Measurements from ENCODE around the gene TRAF2.

Gene TRAF2

DNA sequence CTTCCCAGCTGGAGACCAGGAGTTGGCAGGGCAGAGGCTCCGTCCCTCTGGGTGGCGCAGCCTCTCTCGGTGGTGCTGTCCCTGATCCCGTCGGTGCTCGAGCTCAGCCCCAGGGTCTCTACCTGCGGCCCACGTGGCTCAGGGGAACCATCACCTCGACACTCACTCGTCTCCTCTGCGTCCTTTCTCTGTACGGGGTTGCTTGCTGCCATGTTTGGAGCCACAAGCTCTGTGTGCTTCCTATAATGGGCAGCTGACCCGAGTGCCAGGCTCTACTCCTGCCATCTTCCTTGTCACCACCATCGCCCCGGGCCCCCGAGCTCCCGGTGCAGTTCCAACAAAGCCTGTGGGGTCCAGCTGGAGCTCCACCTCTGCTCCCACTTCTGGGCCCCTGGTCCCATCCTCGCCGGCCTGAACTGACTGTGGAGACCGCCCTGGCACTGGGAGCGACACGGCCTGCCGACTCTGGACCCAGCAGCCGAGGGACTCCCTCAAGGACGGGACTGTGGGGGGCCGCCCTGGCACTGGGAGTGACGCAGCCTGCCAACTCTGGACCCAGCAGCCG is 53.2 kb downstream of the TRAF2 start:
- no peak for DNase-seq

DNA sequence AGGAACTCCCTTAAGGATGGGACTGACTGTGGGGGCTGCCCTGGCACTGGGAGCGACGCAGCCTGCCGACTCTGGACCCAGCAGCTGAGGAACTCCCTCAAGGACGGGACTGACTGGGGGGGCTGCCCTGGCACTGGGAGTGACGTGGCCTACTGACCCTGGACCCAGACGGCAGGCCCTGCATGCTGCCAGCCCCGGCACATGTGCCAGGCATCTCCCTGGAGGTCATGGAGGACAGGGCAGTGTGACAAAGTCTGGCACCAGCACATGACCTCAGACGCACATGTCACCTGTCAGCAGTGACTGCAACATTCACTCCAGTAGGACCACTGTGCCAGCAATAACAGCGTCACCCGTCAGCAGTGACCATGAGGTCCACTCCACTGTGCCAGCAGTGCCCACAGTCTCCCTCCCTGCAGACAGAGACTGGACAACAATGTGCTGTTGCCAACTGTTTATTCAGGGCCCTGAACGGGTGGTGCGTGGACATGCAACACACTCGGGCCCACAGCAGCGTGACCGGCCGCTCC is 53.7 kb downstream of the TRAF2 start:
- no peak for DNase-seq

DNA sequence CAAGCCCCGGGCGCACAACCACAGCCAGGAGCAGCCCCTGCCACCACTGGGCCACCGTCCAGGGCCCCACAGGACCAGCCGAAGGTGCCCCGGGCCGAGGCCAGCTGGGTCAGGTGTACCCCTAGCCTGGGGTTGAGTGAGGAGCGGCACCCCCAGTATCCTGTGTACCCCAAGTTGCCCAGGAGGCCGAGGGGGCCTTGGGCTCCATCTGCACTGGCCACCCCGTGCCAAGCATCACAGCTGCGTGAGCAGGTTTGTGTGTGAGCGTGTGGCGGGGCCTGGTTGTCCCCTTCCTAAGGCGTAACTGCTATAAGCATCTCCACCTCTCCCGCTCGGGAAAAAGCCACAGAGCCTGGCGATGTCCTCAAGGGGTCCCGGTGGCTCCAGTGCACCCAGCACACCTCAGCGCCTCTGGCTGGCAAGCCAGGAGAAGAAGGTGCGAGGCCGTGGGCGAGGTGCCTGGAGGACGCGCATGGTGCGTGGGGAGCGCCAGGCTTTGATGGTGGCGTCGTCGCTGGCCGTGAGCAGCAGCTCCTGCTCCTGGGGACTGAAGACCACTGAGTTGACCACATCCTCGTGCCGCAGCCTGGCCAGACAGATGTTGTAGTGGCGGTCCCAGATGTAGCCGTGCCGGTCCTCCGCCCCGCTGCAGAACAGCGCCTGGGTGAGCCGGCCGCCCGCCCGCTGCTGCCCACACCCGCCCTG is 54.4 kb downstream of the TRAF2 start:
- DNase-seq, result no peak

DNA sequence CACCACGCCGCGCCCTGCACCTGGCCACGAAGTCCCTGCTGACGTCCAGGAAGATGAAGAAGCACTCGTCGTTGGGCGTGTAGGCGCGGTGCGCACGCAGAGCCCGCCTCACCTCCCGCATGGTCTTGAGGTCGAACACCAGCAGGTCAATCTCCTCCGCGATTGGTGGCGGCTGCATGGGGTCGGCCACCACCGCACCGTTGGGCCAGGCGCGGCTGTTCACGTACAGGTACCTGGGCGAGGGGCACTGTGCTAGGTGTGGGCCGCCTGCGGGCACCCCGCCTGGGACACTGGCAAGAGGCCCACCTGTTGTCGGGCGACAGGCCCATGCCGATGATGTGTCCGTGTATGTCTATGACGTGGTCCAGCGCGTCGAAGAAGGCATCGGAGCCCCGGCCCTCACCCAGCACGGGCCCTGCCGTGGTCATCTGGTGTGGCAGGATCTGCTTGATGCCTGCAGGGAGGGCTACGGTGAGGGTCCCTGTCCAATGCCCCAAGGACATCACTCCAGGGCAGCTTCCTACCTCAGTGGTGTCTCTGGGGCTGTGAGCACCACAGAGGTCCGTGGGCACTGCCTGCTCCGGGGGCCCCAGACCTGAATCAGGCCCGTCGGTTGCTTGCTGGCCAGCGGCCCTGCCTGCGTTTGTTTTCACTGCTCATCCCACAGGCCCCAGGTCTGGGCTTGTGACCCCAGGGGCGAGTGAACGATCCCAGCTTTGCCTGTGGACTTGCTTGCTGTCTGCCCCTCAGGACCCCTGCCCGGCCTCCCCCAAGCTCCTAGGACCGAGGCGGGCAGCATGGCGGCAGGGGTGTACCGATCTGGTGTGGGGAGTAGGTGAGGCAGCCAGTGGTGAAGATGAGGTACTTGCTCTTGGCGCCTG is 55.2 kb downstream of the TRAF2 start:
- no peak for DNase-seq

DNA sequence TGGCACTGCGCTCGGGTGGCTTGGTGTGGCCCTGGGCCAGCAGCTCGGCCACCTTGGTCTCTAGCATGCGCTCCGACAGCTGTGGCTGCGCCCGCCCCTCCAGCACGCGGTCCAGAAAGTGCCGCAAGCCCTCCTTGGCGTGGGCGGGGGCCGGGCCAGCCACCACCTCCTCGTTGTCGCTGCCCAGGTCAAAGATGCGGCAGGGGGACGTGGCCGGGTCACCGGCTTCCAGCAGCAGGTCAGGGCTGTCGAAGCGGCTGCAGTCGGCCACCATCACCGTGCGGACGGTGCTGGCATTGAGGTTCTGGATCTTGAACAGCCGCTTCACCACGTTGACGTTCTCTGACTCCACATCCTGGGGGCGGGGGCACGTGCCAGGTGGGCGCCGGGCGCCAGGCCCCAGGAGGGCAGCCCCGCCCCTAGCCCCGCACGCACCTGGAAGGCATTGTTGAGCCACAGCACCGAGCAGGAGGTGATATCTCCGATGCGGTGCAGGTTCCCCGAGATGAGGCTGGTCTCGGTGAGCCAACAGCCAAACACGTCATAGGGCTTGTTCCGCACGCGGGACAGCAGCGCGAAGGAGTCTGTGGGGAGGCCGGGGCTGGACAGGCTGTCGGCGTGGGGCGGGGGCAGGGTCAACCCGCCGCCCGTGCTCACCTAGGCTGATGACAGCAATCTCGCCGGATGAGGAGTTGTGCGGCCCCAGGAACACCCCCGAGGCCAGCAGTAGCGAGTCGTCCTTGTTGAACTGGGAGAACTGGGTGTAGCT is 56.0 kb downstream of the TRAF2 start:
- DNase-seq, result no peak

DNA sequence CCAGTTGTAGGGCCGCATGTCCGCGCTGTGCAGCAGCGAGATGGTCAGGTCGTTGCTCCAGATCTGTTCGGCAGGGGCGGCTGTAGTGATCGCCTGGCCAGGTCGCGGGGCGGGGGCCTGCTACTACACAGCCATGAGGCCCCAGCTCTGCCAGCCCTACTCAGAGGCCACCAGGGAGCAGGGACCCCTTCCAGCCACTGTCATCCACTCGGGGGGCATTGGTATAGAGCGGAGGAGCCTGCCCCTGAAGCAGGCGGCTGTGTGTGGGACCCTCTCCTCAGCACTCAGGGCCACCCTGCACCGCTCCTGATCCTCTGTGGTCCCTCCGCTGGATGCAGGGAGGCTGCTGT is 56.5 kb downstream of the TRAF2 start:
- DNase-seq, result peak; percentile 41

DNA sequence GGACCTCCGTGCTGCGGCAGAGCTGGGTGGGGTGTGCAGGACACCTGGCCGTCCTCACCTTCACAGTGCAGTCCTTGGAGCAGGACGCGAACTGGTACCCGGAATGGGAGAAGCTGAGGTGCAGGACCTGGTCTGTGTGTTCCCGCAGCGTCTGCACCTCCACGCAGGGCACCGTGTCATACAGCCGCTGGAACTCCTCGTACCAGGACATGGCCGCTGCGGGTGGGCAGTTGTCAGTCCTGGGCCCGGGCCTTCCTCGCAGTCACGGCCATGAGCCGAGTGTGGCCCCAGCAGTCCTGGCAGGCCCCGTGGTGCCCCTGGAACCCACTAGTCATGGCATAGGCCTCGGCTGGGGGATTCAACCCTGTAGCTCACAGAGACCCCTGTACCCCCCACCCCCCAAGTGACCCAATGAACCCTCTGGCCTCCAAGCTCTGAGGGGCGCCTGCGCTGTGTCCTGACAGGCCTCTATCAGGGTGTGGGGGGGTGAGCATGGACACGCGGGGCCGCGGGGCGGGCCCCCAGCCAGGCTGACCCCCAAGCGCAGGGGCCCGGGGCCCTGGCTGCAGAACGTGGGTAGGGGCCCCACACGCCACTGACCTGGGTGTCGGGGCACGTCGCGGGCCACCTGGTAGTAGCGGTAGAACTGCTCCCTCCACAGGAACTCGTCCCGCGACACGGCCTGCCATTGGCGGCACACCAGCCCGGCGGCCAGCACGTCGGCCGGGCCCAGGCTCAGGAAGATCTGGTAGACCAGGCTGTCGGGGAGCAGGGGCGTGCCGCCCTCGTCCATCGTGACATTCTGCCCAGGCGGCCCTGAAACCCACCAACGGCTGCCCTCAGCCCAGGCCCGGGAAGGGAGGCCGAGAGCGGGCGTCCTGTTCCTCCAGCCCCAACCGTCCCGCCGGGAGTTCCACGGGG is 57.2 kb downstream of the TRAF2 start:
- DNase-seq, result peak; percentile 64

DNA sequence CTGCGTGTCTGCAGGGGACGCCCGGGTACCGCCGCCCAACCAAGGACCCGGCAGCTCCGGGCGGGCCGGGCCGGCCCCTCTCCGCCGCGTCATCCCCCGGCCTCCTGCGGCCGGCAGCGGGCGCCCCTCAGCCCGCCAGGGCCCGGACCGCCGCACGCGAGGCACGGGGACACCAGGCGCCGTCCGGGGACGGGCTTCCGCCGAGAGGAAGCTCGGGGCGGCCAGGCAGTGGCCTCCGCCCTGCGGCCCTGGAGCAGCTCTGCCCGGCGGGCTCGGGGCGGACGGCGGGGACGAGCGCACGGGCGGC is 57.8 kb downstream of the TRAF2 start:
- no peak for DNase-seq

DNA sequence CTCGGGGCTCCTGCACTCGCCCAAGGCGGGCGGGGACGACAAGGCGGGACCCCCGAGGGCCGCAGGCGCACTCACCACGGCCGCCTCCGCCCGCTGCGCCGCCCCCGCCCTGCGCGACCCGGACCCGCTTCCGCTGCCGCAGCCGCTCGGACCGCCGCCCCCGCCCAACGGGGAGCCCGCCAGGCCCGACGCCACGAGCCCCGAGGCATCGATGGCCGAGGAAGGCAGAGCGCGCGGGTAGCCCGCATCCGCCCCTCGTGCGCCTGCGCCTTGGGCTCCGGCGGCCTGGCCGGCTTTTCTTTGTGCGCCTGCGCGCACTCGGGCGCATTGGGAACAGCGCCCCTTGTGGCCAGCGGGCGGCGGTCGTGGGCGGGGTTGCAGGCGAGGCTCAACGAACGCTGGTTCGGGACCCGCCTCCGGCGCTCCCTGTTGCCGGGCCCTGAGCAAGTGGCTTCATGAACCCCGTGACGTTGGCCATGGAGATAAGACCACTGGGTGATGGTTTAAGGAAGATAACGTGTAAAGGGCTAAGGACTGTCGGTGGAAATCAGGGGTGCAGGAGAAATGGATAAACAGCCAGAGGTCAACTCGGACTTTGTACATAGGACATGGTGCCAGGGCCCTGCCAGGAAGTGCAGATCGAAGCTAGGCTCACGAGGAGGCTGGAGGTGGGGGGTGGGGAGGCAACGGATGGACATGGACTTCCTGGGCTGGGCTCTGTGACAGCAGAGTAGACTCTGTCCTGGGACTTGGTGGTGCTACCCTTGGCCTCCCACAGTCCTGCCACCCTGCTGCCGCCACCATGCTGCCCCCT is 58.4 kb downstream of the TRAF2 start, which contains the start of the genes C8G and FBXW5:
Gene C8G (plus strand): TSS at position 725 of the 814 bp plus-strand sequence. CDS start 78 bp downstream, at position 803.
Gene FBXW5 (minus strand): TSS at position 220 of the 814 bp plus-strand sequence. CDS start 655 bp downstream, outside the sequence.
- peak; percentile 96 for DNase-seq

DNA sequence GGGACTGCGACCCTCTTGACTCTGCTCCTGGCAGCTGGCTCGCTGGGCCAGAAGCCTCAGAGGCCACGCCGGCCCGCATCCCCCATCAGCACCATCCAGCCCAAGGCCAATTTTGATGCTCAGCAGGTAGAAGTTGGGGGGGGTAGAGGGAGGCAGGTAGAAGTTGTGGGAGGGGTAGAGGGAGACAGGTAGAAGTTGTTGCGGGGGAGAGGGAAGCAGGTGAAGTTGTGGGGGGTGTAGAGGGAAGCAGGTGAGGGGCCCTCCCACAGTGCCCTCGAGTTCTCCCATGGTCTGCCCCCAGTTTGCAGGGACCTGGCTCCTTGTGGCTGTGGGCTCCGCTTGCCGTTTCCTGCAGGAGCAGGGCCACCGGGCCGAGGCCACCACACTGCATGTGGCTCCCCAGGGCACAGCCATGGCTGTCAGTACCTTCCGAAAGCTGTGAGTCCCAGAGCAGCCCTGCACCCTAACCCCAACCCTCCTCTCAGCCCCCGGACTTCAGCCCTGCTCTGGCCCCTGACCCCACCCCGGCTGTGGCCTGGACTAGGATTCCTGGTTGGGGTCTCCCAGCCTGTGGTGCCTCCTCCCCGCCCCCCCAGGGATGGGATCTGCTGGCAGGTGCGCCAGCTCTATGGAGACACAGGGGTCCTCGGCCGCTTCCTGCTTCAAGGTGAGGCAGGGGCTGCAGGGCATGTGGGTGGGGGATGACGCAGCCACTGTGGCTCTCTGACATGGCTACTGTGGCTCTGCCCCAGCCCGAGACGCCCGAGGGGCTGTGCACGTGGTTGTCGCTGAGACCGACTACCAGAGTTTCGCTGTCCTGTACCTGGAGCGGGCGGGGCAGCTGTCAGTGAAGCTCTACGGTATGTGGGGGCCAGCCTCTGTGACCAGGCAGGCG is 59.3 kb downstream of the TRAF2 start:
- DNase-seq, result no peak

DNA sequence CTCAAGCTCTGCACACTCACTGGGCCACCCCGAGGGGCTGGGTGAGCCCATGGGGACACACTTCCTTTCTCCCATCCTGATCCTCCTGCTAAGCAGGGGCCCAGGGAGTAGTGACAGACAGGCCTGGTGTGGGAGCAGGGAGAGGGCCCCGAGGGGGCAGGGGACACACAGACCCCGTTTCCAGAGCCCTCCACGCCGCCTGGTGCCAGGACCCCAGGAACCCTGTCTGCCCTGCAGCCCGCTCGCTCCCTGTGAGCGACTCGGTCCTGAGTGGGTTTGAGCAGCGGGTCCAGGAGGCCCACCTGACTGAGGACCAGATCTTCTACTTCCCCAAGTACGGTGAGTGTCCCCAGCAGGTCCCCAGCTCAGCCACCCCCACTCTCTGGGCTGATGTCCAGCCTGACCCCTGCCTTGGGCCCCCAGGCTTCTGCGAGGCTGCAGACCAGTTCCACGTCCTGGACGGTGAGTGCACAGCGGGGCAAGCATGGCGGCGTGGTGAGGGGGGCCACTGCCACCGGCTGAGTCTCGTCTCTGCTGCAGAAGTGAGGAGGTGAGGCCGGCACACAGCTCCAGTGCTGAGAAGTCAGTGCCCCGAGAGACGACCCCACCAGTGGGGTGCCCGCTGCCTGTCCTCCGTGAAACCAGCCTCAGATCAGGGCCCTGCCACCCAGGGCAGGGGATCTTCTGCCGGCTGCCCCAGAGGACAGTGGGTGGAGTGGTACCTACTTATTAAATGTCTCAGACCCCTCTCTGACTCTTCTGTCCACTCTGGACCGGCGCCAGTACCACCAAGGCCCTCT is 60.1 kb downstream of the TRAF2 start:
- DNase-seq, result no peak

DNA sequence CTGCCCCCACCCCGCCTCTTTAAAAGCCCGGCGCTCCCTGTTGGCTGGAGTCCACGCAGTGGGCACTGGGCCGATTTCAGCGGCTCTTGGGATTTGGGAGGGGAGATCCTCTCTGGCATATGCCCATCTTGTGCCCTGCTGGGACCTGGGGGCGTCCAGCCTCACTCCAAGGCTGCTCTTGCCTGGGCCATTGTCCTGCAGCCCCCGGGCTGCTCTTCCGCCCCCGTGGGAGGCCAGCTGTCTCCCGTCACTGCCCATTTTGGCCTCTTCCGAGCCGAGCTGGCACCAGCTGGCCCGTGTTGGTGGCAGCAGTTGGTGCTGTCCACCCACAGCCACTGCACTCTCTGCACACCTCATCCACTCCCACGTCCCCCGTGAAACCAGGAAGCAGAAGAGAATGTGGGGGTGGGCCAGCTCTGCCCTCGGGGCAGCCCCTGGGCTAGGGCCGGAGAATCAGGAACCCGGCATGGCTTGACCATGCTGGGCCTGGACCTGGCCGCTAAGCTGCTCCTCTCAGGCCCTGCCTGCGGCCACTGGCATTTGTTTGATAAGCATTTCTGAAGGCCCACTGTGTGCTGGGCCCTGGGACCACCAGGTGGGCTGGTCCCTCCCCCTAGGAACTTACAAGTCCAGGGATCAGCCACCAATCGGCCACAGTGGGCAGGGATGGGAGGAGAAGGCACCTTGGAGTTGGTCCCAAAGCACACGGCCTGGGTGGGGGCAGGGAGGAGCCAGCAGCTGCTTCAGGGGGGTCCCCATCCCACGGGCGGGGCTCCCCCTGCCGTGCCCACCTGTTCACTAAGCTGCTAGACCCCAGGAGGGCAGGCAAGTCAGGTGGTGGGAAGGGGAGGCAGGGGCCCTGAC is 60.9 kb downstream of the TRAF2 start:
- no peak for DNase-seq

DNA sequence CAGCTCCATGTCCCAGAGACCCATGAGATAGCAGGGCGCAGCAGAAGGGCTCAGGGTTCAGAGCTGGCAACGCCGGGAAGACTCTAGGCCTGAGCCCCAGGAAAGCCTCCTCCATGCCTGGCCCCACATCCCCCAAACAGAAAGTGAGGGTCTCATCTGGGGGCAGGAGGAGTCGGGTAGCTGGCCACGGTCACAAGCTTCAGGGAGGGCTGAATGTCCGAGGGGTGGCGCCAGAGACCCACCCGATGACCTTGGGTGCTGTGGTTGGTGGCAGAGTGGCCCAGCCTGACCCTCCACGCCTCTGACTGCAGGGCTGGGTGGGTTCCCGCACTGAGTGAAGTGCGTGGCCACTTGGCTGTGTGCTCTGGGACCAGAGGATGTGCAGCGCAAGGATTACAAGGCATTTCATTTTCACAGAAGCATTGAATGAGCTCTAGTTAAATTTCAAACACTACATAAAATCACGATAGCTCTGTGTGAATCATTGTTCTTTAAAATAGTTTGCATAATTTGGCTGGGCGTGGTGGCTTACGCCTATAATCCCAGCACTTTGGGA is 61.7 kb downstream of the TRAF2 start:
- DNase-seq, result no peak

DNA sequence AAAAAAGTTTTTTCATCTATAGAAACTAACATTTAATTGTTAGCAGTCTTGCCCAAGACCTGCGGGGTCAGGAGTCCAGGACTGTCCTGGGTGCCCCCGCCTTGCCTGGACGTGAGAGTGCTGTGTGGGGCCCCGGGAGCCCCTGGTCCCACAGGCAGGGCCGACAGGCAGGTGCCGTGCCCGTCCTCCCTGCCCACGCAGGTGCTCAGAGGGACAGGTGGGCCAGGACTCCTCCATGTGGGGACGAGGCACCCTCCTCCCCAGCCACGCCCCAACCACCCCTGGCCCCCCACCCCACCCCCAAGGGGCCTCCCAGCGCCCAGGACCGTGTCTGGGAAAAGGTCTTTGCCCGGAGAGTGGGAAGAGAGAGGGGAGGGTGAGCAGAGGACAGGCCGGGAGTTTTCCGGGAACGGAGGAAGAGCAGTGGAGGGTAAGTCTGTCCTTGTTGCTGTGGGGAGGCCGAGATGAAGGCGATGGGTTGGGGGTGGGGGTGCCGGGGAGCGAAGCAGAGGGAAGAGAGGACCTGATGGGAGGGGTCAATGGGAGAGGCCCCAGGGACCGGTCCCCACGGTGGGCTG is 63.0 kb downstream of the TRAF2 start:
- no peak for DNase-seq

DNA sequence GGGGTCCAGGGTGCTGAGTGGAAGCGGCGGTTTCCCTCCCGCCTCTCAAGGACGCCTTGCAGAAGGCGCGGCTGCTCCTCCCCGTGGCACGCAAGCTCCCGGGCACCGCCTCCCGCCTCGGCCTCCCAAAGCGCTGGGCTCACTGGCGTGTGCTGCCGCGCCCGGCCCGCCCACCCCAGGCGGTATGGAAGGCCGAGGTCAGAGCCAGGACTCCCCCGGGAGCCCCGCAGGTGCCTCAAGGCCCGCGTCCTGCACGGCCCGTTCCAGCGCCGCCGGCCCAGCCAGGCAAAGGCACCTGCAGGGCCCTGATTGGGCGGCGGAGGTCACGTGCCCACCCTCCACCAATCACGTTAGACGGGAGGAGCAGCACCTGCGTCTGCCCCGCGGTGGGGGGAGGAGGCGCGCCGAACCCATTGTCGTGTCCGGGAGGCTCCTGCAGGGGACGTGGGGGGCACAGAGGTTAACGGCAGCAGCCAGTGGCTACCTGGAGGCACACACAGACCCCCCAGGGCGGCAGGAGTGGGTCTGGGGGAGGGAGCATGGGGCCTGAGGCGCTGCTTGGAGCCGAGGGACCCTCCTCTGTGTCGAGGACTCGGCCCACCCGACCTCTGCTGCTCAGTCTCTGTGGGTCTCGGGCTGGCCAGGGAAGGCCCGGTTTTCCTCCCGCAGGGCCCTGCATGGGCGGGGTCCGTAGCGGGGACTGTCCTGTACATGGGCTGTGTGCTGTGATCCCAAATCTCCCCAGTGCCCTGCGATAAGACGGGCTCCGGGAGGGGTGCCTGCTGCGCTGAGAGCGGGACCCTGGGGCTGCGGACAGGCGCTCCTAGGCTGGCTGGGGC is 63.7 kb downstream of the TRAF2 start:
- DNase-seq, result peak; percentile 92

DNA sequence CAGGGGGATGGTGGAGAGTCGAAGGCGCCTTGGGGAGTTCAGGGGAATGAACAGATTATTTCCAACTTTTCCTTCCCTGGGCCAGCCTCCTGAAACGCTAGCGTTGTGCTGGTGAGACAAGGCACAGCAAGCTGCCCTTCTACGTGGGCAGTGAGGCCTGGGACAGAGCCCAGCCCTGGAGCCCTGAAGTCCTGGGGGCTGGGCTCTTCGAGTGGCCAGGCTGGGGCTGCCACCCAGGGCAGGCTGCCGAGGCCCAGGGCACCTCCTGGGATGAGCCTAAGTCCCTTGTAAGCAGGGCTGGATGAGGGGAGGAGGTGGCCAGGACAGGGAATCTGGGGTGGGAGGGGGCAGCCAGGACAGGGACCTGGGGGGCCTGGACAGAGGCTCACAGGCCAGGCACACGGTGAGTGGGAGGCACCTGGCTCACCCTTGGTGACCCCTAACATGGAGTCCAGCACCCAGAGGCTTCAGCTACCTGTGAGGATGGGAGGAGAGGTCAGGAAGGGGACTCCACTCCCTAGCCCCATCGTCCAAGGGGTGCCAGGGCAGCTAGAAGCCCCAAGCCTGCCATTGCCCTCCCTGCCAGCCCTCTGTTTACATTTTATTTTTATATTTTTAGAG is 64.5 kb downstream of the TRAF2 start:
- DNase-seq, result no peak
